HFF-Myc (cell line): ENCODE data around the gene PMP22.
A peak's percentile ranks its signal among the peaks of the same experiment; 100 is the strongest.
"Not testable (repeated sequence)": the region's sequence is repeated elsewhere in the genome, so short reads cannot be mapped to it uniquely, and the experiment has no call there.

Experiments used
- DNase-seq: peaks from one replicate; pipeline ENCODE4 v3.0.0-alpha.2; 2011; ENCODE audit warnings: low read depth; ENCODE audit errors: extremely low read depth
- H3K4me3 ChIP-seq: replicated peaks from 2 replicates; pipeline ENCODE4 v1.5.1; 2011; ENCODE audit warnings: low read depth, mild to moderate bottlenecking, control low read depth, low read length
- TF ChIP-seq, protein P1 (sequence below): IDR thresholded peaks from 2 replicates; pipeline ENCODE4 v1.5.1; 2012; ENCODE audit warnings: mild to moderate bottlenecking, low read depth, low read length, control low read depth; ENCODE audit errors: missing control alignments

Gene PMP22

DNA sequence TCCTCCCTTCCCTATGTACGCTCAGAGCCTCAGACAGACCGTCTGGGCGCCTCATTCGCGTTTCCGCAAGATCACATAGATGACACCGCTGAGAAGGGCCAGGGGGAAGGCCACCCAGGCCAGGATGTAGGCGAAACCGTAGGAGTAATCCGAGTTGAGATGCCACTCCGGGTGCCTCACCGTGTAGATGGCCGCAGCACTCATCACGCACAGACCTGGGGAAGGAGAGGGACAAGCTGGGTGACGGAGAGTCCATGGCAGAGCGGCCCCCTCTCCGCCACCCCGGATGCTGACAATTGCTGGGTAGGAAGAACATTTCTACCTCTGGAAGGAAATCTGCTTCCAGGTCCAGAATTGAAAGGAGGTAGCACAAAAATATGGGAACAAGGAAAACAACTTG is 34.3 kb downstream of the PMP22 start:
- no peak overlapping the region for H3K4me3 ChIP-seq
- TF ChIP-seq, protein P1, sequence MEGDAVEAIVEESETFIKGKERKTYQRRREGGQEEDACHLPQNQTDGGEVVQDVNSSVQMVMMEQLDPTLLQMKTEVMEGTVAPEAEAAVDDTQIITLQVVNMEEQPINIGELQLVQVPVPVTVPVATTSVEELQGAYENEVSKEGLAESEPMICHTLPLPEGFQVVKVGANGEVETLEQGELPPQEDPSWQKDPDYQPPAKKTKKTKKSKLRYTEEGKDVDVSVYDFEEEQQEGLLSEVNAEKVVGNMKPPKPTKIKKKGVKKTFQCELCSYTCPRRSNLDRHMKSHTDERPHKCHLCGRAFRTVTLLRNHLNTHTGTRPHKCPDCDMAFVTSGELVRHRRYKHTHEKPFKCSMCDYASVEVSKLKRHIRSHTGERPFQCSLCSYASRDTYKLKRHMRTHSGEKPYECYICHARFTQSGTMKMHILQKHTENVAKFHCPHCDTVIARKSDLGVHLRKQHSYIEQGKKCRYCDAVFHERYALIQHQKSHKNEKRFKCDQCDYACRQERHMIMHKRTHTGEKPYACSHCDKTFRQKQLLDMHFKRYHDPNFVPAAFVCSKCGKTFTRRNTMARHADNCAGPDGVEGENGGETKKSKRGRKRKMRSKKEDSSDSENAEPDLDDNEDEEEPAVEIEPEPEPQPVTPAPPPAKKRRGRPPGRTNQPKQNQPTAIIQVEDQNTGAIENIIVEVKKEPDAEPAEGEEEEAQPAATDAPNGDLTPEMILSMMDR: no peak
- DNase-seq: no peak

DNA sequence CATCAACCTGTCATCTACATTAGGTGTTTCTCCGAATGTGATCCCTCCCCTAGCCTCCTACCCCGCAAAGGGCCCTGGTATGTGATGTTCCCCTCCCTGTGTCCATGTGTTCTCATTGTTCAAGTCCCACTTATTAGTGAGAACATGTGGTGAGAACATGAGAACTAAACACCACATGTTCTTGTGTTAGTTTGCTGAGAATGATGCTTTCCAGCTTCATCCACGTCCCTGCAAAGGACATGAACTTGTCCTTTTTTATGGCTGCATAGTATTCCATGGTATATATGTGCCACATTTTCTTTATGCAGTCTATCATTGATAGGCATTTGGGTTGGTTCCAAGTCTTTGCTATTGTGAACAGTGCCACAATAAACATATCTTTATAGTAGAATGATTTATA is 43.3 kb downstream of the PMP22 start:
- H3K4me3 ChIP-seq, DNase-seq: not testable (repeated sequence)

DNA sequence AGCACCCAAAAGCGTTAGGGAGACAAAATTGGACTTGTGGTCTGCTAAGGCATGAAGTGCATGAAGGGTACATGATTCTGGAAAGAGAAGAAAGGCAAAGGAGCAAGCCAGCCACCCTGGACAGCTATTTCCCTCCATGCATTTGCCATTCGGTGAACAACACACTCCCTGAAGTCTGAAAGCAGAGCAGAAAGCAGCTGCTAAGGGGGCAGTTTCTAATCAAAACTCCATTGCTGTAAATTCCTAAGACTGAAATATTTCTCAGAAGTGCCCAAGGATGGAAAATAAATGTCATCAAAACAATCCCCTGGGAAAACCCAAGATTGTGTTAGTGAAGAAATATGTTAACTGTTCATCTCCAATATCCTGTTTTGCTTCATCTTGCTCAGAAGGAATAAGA is 44.3 kb downstream of the PMP22 start:
- no peak overlapping the region for H3K4me3 ChIP-seq
- TF ChIP-seq, protein P1: no peak
- no peak for DNase-seq

DNA sequence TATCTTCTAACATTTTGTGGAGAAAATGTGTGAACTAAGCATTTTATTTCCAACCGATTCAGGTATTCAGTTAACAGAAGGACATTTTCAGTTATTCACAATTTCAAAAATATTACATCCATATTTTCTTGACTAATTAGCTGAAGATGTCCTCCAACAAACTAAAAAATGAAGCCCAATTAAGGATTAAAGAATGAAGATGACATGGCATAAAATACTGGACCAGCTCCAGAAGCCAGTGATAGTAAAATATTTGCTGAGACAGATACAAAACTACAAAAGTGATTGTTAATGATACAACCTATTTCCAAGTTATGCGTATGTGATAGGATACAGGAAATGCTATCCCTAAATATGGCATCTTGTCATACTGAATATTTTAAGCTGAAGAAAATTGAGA is 48.6 kb downstream of the PMP22 start:
- DNase-seq: no peak
- no peak overlapping the region for H3K4me3 ChIP-seq
- TF ChIP-seq, protein P1: no peak

DNA sequence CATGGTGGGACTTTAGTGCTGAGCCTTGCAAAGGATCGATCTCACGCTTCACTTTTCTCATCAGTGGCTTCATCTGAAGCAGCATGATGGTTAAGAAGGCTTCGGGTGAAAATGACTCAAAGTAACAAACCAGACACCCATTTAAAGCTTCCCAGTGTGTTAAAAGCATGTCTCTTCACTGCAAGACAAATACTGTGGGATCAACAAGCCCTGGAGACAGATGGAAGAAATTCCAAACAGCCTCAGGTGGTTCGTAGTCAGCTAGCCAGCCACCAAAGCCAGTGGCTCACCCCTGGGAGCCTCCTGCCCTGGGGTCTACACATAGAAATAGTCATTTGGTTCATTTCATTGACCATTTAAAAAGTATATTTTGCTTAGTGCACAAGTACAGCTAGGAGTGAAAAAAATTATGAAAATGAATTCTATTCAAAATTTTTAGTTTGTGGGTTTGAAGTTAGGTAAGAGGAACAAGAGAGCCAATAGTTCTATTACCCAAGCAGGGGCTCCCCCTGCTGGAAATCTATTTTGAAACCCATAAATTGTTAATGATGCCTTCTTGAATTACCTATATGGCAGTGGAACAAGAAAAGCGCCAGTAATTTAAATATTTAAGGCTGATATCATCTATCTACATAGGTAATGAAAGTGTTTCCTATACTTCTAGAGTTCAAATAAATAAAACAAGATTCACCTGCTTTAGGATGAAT is 51.6 kb downstream of the PMP22 start:
- no peak overlapping the region for H3K4me3 ChIP-seq
- DNase-seq: no peak
- TF ChIP-seq, protein P1: peak; percentile 44

DNA sequence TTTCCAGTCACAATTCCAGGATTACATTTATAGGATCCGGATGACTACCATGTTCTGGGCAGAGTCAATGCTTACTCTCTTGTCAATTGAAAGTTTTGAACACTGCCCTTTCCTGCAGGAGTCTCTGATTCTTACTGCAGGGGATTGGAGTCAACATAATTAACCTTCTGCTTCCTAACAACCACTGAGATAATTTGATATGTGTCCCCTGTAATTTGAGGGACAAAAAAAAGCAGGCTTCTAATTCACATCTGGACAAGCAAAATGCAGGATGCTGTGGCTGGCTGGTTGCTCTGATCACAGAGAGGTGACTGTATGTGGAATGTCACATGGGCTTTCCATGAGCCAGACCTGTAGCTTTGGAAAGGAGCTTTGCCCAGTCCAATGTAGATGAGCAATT is 54.9 kb downstream of the PMP22 start:
- TF ChIP-seq, protein P1: no peak
- DNase-seq: no peak
- H3K4me3 ChIP-seq: no peak overlapping the region

- not testable (repeated sequence) for H3K4me3 ChIP-seq, DNase-seq
Observed at GRCh38 chr17:15203062-15203461, 62.1 kb downstream of the PMP22 start.

GRCh38 chr17:15200574-15200973 is 64.6 kb downstream of the PMP22 start:
- not testable (repeated sequence) for H3K4me3 ChIP-seq, DNase-seq

DNA sequence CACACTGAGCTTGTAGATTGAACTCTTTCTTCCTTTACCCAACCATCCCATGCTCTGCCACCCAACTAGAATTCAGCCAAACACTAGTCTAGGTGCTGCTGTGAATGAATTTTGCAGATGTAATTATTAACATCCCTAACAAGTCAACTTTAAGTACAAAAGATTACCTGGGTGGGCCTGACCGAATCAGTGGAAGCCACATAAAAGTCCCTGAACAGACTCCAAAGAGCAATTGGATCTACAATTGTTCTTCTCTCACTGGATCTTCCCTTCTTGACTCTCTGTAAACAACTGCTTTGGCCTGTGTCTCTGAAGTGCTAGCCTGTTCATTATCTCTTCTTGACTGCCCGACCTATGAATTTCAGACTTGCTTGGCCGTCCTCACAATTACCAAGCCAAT is 67.9 kb downstream of the PMP22 start:
- DNase-seq: no peak
- no peak overlapping the region for H3K4me3 ChIP-seq
- TF ChIP-seq, protein P1: no peak
